ENCODE results near the gene S100A1.
A peak's percentile ranks its signal among the peaks of the same experiment; 100 is the strongest.
"Not testable (repeated sequence)": the region's sequence is repeated elsewhere in the genome, so short reads cannot be mapped to it uniquely, and the experiment has no call there.

Gene S100A1

DNA sequence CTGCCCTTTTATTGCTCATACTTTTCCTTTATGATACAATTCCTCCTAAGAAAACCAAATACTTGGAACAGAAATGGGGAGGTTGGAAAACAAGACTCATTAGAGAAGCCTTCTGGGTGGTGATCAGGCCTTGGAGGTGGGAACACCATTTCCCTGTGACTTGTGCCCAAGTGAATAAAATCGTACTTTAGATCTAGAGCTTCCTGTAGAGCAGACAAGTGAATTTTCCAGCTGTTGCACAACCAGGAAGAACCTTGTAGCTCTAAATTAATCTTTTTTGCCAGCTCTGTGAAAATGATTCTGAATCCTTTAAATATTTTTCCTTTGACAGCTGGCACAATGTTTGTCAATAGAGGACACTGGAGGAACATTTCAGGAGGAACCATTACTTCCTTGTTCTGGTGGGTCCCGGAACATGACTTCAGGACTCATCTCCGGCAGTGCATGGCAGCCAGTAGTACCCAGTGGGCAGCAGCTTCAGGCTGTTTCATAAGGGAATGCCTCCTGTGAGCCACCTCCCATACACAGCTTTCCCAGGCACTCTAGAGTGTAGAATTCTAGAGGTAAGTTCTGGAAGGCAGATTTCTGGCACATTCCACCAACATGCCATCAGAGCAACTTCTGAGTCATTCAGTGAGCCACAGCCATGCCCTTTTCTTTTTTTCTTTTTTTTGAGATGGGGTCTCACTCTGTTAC is 24.7 kb downstream of the S100A1 start:
- DNase-seq (ENCODE audit: low read depth, low spot score), result no peak

DNA sequence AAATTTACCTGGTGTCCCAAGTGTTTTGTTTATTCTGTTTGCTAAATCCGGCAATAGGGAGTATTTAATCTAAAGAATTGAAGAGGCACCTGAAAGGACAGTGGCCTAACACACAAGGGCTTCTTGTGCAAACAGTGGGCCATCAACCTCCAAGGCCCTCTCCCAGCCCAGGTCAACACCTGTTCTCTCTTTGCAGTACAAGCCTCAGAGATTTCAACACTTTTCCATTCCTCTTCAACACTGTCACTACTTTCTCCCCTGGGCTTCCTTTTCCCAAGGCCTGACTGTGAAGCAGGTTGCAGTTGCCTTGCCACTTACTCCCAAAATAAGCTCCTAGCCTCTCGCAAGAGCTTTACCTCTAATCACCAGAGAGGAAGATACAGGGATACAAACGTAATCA is 27.1 kb downstream of the S100A1 start:
- no peak for DNase-seq (ENCODE audit: low read depth, low spot score)

DNA sequence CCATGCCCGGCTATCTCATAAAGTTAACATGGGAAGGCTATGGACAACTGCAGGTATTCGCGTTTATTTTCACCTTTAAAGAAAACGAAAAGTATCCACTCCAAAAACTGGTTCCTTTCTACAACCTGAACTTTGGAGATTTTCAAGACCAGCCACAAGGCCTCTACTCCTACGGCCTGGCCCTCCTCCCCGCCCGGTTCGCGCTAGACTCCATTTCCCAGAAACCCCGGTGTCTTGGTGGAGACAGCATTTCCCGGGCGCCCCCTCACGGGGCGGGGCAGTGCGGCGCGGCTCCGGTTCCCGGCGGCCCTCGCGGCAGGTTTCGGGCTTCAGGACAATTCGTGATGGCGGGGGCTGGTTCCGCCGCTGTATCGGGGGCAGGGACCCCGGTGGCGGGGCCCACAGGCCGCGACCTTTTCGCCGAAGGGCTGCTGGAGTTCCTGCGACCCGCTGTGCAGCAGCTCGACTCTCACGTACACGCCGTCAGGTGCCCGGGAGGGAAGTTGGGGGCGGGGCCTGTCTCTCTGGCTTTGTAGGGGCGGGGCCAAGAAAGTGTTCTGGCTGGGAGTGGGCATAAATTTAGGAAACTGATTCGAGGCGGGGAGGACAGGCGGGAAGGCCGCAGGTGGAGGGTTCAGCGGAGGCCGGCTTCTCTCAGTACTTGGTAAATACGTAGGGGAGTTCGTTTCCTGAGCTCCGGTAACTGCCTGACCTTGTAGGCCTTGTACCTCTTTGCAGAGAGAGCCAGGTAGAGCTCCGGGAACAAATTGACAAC is 30.4 kb downstream of the S100A1 start, which contains the start of gene SNAPIN:
Gene SNAPIN (plus strand): TSS at position 304 of the 775 bp plus-strand sequence. CDS start 41 bp downstream, at position 345.
- DNase-seq (ENCODE audit: low read depth, low spot score), result peak; percentile 44

DNA sequence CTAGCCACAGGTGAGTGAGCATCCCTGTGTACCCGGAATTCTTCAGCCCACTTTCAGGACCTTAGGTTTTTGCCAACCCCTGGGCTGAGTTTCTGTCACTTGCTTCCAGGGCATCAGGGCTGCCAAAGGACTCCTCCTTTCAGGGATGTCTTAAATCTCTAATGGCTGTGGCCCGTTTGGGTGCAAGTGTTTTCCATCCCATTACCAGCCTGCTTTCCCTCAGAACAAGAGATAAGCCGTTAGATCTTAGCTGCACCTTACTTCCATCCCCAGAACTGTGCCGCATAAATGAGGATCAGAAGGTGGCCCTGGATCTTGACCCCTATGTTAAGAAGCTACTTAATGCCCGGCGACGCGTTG is 30.9 kb downstream of the S100A1 start:
- DNase-seq (ENCODE audit: low read depth, low spot score), result no peak

DNA sequence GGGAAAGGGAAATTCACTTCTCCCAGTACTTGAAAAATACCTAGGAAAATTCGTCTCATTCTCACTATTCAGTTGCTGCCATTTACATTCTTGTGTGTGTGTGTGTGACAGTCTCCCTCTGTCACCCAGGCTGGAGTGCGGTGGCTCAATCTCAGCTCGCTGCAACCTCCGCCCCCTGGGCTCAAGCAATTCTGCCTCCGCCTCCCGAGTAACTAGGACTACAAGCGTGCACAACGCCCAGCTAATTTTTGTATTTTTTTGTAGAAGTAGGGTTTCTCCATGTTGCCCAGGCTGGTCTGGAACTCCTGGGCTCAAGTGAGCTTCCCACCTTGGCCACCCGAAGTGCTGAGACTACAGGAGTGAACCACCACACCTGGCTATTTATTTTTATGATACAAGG is 31.4 kb downstream of the S100A1 start:
- DNase-seq (ENCODE audit: low read depth, low spot score), result no peak

DNA sequence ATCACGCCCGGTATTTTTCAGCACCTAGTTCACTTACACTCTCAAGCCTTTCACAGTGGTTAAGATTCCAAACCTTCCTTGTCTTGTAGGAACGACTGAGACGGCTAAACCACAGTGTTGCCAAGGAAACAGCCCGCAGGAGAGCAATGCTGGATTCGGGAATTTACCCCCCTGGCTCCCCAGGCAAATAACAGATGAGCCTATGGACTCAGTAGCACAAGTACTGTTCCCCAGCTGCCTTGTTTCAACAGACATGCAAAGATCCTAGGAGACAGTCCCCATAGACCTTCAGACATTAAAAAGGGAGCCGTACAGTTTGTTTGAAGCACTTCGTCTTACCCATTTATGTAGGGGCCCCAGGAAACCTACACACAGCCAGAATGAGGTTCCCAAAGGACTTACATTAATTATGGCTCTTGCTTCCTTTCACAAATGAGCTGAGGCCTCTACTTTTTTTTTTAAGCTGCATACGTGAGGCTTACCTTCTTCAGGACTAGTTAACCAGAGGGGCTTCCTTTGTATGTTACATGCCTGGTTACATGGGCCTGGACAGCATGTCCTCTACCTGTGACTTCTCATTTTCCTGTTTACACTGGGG is 33.0 kb downstream of the S100A1 start:
- no peak for DNase-seq (ENCODE audit: low read depth, low spot score)

DNA sequence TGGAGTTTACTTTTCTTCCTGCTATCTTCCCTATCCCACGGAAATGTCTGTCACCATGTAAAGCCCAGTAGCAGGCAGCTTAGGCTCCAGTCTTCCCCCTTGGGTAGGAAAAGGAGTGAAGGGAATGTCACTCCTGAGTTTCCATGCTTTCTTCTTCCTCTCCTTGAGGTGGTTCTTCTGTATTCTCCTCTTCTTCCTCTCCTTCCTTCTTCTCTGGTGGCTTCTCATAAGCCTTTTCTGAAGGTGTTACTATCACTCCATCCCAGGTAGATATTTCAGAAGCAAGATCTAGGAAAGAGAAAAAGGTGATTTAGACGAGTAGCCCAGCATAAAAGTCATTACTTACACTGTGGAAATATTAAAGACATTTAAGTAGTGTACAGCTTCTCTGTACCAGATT is 34.0 kb downstream of the S100A1 start:
- DNase-seq (ENCODE audit: low read depth, low spot score), result no peak

DNA sequence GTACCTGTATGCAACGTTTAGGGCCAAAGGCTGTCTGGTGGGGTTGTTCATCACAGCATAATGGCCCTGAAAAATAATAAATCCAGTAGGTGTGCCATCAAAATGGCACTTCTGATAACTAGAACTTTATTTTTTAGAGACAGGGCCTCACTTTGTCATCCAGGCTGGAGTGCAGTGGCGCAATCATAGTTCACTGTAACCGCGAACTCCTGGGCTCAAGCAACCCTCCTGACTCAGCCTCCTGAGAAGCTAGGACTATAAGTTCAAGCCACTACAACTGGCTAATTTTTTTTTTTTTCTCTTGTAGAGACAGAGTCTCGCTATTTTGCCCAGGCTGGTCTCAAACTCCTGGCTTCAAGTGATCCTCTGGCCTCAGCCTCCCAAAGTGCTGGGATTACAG is 35.0 kb downstream of the S100A1 start:
- DNase-seq (ENCODE audit: low read depth, low spot score), result no peak

DNA sequence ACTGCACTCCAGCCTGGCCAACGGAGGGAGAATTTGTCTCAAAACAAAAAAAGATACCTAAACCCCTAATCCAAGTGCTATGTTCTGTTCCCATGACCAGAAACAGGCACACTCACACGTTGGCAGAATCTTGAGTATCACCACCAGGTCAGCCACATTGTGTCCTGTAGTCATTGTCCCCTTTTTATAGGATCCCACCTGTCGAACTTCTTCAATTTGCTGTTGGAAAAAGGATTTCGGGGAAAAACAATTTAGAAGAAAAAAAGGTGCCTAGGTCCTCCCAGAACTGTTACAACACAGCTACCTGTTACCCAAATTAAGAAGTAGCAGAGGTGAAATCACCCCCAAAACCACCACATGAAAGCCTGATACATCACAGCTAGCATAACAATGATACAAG is 39.2 kb downstream of the S100A1 start:
- no peak for DNase-seq (ENCODE audit: low read depth, low spot score)

DNA sequence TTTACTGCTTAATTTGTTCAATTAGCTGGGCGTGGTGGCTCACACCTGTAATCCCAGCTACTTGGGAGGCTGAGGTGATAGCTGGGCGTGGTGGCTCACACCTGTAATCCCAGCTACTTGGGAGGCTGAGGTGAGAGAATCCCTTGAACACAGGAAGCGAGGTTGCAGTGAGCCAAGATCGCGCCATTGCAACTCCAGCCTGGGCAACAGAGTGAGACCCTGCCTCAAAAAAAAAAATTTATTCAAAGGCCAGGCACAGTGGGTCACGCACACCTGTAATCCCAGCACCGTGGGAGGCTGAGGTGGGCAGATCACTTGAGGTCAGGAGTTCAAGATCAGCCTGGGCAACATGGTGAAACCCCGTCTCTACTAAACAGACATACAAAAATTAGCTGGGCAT is 40.4 kb downstream of the S100A1 start:
- not testable (repeated sequence) for DNase-seq (ENCODE audit: low read depth, low spot score)

DNA sequence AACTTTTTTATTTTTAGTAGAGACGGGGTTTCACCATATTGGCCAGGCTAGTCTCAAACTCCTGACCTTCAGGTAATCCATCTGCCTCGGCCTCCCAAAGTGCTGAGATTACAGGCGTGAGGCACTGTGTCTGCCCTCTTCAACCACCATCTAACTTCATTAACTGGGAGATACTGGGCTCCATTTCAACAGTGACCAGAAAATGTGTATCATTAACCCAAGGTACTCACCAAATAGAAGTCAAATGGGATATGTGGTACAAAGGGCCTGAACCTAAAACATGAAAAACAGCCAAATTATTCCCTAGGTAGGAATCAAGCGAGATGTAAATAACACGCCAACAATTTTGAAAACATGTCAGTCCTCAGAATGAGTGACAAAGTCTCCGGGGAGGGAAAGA is 41.4 kb downstream of the S100A1 start:
- no peak for DNase-seq (ENCODE audit: low read depth, low spot score)

DNA sequence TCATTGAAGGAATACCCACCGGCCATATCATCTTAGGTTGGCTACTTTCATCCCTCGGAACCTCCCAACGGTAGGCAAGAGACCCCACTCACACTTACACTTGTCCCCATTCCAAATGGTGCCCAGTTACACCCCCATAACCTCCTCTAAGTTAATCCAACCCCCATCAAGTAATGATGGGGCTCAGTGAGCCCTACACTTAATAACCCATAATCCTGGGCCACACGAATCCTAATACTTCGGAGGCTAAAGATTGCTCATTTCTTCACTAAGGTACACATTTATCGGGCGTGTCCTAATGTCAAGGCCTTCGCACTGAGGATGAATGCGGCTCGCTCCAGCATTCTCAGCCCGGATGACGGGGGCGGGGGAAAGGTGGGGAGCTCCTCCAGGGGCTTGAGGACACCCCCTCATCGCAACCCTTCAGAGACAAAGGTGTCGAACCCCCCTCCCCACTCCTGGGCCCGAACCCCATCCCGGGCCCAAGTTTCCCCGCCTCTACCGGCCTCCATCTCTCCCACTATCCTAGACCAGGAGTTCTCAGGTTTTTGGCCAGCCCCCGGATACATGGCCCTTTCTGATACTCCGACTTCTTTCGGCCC is 42.1 kb downstream of the S100A1 start:
- DNase-seq (ENCODE audit: low read depth, low spot score), result no peak

DNA sequence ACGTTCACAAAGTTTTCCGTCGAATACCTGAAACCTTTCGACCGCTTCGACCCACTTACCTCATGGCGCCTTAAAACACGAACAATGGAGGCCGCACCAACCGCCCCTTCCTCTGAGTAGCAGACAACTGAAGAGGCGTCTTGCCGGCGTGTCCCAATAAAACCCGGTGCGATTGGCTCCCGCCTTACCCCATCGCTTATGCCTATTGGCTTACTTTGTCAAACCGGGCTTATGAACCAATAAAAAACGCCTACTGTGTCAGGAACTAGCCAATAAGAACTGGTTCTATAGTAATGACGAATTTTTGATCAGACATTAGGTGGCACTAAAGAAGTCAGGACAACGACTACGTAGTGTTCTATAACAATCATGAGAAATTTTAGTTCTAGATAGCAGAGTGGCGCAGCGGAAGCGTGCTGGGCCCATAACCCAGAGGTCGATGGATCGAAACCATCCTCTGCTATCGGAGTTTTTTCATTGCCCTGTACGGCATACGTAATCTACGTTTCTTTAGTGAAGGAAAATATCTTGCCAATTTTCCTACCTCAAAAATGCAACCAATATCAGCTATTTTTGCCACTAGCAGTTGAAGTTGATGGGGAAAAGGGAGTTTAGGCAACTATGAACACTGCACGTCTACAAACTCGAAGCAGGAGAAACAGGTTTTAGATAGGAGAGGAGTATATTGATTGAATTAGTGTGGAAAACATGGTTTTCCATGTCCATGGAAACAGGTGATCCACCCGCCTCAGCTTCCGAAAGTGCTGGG is 42.8 kb downstream of the S100A1 start, which contains the start of gene ILF2:
Gene ILF2 (minus strand): TSS at position 135 of the 769 bp plus-strand sequence. CDS start 71 bp downstream, at position 64.
- peak; percentile 98 for DNase-seq (ENCODE audit: low read depth, low spot score)

DNA sequence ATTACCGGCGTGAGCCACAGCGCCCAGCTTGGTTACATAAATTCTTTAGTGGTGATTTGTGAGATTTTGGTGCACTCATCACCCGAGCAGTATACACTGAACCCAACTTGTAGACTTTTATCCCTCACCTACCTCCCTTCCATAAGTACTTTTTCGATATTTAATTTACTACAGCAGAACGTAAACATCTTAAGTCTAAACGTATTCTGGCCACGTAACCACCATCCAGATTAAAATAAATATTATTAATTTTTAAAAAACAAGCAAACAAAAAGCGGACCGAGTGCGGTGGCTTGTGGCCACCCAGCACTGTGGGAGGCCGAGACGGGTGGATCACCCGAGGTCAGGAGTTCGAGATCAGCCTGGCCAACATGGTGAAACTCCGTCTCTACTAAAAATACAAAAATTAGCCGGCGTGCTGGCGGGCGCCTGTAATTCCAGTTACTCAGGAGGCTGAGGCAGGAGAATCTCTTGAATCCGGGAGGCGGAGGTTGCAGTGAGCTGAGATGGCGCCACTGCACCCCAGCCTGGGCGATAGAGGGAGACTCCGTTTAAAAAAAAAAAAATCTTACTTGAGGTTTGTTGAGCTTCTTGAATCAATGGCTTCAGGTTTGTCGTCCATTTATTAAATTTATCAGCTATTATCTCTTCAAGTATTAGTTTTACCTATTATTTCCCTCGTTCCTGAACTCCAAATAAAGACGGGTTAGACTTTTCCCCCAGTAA is 43.6 kb downstream of the S100A1 start:
- DNase-seq (ENCODE audit: low read depth, low spot score), result not testable (repeated sequence)

DNA sequence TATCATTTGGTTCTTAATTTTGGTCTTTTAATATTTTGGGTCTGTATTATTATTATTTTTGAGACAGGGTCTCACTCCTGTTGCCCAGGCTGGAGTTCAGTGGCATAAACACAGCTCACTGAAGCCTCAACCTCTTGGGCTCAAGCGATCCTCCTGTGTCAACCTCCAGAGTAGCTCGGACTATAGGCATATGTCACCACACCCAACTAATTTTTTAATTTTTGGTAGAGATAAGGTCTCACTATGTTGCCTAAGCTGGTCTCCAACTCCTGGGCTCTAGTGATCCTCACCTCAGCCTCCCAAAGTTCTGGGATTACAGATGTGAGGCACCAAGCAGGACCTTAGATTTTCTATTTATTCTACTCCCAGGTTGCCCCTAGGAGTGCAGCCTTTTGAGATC is 45.3 kb downstream of the S100A1 start:
- DNase-seq (ENCODE audit: low read depth, low spot score), result no peak

DNA sequence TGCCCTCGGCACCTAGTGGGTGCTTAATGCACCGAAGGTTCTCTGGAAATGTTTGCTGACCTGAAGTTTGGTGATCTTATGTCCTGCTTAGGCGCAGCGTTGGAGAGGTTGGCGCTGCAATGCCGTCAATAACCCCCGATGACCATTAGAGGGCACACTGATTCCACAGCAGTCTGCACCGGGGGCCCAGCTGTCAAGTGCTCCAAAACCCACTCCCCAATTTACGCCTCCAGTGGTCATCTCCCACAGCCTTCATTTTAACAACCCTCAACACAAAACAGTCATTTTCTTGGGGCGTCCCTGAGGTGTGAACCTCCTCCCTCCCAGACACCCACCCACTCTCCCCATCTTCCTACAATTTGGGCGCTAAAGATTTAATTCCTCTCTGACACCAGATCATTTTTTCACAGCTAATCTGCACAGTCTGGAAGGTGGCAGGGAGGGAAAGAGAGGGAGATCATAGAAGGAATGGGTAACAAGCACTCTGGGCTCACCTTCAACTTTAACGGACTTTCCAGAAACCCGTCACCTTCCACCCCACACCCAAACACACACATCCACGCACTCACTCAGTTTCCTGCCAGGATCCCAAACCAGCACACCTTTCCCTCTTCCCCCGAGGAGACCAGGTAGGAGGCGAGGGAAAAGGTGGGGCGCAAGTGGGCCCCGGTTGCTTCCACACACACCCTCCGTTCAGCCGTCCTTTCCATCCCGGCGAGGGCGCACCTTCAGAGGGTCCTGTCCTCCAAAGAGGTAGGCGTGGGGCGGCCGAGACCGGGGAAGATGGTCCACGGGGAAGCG is 49.7 kb downstream of the S100A1 start:
- DNase-seq (ENCODE audit: low read depth, low spot score), result no peak

DNA sequence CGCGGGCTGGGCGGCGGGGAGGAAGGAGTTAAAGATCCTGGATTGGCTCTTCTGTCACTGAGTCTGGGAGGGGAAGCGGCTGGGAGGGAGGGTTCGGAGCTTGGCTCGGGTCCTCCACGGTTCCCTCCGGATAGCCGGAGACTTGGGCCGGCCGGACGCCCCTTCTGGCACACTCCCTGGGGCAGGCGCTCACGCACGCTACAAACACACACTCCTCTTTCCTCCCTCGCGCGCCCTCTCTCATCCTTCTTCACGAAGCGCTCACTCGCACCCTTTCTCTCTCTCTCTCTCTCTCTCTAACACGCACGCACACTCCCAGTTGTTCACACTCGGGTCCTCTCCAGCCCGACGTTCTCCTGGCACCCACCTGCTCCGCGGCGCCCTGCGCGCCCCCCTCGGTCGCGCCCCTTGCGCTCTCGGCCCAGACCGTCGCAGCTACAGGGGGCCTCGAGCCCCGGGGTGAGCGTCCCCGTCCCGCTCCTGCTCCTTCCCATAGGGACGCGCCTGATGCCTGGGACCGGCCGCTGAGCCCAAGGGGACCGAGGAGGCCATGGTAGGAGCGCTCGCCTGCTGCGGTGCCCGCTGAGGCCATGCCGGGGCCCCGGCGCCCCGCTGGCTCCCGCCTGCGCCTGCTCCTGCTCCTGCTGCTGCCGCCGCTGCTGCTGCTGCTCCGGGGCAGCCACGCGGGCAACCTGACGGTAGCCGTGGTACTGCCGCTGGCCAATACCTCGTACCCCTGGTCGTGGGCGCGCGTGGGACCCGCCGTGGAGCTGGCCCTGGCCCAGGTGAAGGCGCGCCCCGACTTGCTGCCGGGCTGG is 50.5 kb downstream of the S100A1 start, which contains the start of gene NPR1:
Gene NPR1 (plus strand): TSS at position 170 of the 818 bp plus-strand sequence. CDS start 421 bp downstream, at position 591.
- DNase-seq (ENCODE audit: low read depth, low spot score), result no peak

DNA sequence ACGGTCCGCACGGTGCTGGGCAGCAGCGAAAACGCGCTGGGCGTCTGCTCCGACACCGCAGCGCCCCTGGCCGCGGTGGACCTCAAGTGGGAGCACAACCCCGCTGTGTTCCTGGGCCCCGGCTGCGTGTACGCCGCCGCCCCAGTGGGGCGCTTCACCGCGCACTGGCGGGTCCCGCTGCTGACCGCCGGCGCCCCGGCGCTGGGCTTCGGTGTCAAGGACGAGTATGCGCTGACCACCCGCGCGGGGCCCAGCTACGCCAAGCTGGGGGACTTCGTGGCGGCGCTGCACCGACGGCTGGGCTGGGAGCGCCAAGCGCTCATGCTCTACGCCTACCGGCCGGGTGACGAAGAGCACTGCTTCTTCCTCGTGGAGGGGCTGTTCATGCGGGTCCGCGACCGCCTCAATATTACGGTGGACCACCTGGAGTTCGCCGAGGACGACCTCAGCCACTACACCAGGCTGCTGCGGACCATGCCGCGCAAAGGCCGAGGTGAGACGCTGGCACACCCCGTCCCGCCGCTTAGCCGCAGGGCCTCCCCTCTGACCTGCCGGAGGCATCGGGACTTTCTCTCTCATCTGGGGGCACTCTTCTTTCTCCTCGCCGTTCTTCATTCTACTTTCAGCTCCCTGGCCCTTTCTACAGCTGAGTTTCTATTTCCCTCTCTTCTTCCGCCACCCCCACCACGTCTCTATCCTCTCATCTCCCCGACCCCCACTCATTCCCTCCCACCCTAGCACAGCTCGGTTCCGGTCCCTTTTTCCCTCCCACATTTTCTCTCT is 51.3 kb downstream of the S100A1 start:
- DNase-seq (ENCODE audit: low read depth, low spot score), result no peak

Measured in brain pericyte (primary cell).